ENCODE measurements around the gene HOXA7.

HOXA7 gene

DNA sequence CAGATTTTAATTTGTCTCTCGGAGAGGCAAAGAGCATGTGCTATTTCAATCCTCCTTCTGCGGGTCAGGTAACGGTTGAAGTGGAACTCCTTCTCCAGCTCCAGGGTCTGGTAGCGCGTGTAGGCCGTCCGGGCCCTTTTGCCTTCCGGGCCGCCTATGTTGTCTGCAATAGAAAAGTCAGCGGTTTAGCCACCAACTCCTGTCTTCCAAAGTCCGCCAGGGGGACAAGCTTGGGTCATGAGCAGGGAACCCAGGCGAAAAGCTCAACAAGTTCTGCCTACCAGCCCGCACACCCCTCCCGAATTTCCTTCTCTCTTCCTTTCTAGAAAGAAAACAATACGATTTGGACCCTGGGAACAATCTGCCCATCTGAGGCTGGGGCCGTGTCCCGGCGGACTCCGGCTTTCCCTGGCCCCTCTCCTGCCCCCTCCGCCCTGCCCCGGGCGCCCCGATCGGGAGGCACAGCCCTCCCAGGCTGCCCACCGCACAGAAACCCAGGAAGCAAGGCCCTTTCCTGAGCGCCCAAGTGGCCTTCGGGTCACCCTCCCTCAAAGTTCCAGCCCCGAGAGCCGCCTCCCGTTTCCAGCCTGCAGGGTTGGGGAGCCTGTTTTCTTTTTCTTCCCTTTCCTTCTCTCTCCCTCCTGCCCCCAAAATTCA is 14.4 kb downstream of the HOXA7 start:
- TF ChIP-seq ZNF274 (IDR thresholded peaks at IDR 0.05; ENCODE audit: low read depth, low read length): no peak
- H3K4me3 ChIP-seq (ENCODE audit: low read length): peak overlapping the region; percentile 59

DNA sequence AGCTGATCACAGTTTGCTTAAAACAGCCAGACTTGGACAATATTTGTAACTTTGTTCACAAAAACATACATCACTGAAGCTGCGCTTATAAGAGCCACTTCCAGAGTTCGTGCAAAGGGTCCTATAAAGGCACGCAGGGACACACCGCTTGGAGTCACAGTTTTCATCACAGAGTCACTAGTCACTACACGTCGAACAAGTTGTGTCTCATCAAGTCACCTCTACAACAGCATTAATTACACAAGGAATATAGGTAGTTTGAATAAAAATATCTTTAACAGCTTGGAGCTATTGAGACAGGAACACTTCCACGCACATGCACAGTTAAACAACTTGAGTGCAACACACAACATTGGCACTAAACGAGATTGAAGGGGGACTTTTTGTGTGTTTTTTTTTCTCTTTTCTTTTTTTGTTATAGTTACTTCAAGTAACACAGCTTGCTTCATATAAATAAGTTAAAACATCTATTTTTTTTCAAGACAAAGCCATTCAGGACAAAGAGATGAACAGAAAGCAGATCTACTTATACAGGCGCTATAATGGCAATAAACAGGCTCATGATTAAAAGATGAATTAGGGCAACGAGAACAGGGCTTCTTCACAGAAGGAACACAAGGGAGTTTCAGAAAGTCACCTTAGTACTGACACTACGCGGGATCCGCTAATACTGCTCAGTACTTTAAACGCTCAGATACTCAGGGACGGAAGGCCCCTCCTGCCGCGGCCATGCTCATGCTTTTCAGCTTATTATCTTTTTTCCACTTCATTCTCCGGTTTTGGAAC is 15.1 kb downstream of the HOXA7 start:
- TF ChIP-seq ZNF274 (IDR thresholded peaks at IDR 0.05; ENCODE audit: low read depth, low read length): no peak
- no peak overlapping the region for H3K4me3 ChIP-seq (ENCODE audit: low read length)

DNA sequence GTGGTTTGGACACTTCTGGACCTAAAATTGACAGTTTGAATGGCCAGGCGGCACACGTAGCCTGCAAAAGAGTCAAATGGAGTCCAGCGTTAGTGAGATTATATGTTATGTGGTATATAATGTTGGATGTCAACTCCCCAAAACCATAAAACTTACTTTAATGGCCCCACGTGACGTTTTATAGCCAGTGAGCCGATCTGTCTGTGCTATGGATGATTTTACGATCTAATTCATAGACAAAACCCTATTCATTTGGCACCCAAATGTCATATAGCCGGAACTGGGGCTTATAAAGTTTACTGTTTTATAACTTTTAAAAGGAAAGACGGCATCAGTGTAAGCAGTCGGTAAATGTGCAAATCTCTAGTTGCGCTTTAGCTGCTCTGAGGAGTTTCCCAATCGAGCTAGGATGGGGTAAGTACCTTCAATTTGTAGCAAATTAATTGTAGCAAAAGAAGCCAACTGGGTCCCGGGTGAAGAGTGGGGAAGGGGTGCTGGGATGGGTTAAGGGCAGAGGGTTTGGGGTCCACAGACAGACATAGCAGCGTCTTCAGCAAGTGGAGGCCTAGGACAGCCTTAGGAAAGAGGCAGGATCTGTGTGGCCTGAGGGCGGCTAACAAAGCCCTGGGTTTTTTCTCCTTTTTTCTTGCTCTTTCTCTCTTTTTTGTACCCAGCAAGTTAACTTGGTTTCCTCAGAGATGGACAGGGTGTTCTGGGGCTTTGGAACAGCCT is 16.2 kb downstream of the HOXA7 start:
- no peak for TF ChIP-seq ZNF274 (IDR thresholded peaks at IDR 0.05; ENCODE audit: low read depth, low read length)
- H3K4me3 ChIP-seq (ENCODE audit: low read length): no peak overlapping the region

DNA sequence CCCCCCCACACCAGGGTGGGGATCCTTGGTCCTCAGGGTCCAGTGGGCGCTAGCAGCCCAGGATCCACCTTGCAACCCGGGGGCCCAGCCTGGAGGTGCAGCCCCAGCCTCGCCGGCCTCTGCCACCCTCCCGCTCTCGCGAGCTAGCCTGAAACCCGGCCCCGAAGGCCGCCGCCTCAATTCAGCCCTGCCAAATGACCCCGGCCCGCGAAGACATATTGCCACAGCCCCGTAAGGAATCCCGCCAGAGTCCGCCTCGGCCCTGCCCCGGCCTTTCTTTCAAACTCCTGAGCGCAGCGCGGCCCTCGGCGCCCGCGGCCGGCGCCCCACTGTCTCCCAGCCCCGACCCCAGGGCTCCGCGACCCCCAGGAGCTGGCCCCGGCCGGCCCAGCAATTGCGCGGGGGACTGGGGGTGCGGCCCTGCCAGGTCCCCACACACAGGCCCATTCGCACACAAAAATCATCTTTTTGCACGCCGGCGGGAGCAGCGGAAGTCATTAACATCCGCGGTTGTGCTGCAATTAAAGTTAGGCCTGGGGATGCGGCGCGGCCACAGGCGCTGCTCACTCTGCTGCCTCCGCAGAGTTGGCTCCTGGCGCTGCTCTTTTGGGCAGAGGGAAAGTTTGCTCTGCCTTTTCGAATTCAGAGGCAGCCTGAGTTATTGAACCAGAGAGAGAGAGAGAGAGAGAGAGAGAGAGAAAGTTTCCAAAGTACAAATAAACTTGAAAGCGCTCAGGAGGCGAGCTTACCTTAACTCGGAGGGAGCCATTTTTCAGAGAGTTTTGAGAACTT is 16.9 kb downstream of the HOXA7 start:
- no peak for TF ChIP-seq ZNF274 (IDR thresholded peaks at IDR 0.05; ENCODE audit: low read depth, low read length)
- no peak overlapping the region for H3K4me3 ChIP-seq (ENCODE audit: low read length)

DNA sequence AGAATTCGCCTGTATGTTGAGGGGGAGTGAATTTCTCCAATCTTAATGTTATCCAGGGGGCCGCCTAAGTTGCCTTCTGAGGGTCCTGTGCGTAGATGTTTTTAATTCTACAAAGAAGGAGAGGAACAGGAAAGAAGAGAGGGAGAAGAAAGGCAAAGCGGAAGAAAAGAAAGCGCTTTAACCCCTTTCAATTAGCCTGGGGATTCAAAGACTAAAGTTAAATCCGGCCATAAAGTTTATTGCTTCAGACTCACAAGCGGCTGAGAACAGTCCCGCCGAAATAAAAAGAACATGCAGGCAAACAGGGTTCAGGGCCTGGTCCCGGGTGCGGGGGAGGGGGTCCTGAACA is 17.5 kb downstream of the HOXA7 start:
- no peak for TF ChIP-seq ZNF274 (IDR thresholded peaks at IDR 0.05; ENCODE audit: low read depth, low read length)
- H3K4me3 ChIP-seq (ENCODE audit: low read length): no peak overlapping the region

DNA sequence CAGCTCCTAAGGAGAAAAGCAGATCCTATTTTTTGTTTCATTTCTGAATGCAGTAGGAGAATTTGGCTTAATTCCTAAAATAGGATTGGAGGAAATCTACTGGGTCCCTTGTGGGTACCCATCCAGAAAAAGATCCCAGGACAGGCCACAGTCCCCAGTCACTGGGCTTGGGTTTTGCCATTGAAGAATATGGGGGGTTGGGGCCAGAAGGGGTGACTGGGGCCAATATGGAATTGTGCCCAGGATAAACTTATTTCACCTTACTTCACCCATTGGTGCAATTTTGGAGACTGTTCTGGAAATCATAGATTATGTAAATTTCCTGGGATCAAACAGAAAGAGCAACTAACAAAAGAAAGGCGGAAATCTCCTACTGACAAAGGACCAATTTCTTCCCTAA is 18.0 kb downstream of the HOXA7 start:
- H3K4me3 ChIP-seq (ENCODE audit: low read length): no peak overlapping the region
- TF ChIP-seq ZNF274 (IDR thresholded peaks at IDR 0.05; ENCODE audit: low read depth, low read length): no peak

DNA sequence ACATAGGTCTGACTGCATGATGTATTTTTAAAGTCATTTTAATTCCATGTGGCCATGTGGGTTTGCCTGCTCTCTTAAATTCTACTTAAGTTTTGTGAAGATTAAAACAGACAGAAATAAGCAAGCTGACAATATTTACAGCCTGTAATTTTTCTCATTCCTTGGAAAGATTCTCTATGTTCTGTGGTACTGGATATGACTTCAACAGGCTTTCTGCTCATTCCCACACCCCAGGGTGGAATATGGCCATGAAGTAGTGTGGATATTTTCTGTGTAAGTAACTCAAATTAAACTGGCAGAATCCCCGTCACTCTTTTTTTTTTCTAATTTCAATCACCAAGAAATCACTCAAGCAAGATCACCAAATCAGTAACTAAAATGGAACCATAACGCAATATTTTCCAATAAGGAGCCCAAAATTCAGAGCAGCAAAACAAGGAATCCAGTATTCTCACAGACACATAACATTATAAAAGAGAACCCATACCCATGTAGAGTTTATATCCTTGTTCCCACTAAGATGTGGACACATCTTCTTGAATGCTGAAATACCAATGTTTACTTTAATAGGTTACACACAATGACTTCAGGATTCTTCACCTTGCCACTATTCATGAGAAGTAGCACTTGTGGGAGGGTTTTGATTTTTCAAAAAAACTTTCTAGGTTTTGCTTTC is 18.7 kb downstream of the HOXA7 start:
- H3K4me3 ChIP-seq (ENCODE audit: low read length): no peak overlapping the region
- TF ChIP-seq ZNF274 (IDR thresholded peaks at IDR 0.05; ENCODE audit: low read depth, low read length): no peak

DNA sequence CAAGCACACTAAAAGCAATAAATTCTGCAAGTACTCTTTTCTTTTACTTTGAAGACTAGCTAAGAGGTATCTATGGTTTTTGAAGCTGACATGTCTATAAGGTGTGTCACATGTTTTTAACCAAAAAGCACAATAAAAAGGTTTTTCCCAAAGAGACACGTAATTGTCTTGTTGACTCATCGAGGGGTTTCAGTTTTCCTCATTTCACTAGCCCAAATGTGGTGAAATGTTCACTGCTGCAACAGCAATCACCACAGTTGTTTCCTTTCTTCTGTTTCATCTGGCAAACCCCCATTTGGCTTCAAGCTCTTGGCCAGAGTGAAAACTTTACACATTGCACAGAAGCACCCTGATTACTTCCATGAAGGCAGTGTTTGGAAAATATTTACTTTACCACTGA is 22.1 kb downstream of the HOXA7 start:
- TF ChIP-seq ZNF274 (IDR thresholded peaks at IDR 0.05; ENCODE audit: low read depth, low read length): no peak
- no peak overlapping the region for H3K4me3 ChIP-seq (ENCODE audit: low read length)

DNA sequence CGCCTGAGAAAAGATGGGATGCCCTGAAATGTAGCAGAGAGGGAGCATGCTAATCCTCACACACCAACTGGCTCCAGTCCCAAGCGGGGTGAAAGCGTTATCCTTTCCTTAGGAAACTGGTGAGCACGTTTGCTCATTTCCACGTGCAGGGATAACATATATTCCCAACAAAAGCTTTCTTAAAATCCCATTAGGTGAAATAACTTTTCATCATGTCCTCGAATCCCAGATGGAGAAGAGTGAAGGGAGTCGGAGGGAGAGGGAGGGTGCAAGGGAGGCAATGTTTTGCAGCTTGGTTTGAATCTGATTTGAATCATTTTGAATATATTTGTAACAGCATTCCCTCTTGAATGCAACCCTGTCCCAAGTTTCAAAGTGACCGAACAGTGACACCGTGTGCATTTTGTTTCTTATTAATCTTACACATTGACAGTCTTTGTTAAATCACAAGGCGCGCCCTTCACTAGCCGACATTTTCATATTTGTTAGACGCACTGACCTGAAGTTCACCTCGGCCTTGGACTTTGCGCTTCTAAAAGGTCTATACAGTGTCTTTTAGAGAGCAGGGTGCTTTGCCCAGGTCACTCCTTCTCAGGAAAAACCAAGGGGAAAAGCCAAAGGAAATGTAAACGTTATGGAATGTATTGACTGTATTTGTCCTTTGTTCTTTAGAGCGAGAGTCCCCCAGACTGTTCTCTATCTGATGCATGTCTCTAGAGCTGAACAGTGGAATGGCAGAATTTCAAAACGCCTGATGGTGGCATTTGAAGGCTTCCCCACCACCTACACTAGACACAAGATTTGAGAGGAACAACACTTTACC is 22.9 kb downstream of the HOXA7 start:
- H3K4me3 ChIP-seq (ENCODE audit: low read length): no peak overlapping the region
- no peak for TF ChIP-seq ZNF274 (IDR thresholded peaks at IDR 0.05; ENCODE audit: low read depth, low read length)

DNA sequence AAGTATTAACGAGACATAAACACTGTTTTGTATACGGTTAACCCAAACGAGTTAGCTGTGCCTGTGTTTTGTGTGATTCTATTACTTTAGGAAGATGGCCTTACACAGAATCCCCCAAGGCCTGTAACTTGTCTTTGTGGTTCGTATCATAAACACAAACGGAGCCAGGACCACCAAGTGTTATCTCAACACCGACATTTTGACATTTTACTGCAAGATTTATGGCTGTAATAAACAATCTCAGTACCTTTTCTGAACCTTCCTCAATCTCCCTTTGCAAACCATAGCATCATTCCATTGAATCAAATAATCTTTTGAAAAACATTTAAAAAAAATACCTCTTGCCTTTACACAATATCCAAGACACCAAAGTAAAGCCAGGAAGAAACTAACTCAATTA is 23.5 kb downstream of the HOXA7 start:
- no peak for TF ChIP-seq ZNF274 (IDR thresholded peaks at IDR 0.05; ENCODE audit: low read depth, low read length)

DNA sequence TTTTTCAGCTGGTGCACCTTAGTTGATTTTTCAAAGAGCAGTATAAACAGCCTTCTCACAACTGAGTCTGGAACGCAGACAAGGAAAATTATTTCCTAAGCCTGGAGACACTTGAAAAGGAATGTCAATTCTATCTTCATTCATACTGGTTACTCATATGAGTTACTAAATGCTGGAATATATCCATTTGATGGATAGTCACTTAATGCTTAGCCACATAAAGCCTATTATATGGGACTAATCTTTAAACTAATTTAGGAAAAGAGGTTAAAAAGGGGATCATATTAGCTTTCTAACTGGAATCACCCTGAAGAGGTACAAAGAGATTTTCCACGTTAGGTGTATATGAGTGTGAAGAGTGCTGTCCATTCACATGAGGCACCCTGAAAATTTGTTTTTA is 24.3 kb downstream of the HOXA7 start:
- TF ChIP-seq ZNF274 (IDR thresholded peaks at IDR 0.05; ENCODE audit: low read depth, low read length): no peak
- H3K4me3 ChIP-seq (ENCODE audit: low read length): no peak overlapping the region

More for the DNA sequence above, 23.5 kb downstream of the HOXA7 start:
- no peak overlapping the region for H3K4me3 ChIP-seq (ENCODE audit: low read length)

DNA sequence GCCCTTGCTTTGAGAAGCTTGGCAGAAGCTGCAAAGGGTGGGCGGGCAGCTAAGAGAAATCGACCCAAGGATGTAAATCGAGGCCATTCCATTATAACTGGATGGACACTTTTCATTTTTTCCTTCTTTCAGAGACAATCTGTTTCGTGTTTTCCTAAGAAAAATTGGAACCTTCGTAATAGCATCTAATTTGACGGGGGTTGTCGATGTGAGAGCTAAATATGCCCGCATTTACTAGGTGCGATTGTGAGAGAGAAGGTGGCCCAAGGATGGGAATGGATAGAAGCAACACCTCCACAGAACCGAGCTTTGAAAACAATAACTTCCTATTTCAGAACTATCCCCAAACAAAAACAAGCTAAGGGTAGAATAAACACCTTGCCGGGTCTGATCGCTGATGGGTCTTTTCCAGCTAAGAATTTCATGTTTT is 25.1 kb downstream of the HOXA7 start:
- no peak overlapping the region for H3K4me3 ChIP-seq (ENCODE audit: low read length)
- TF ChIP-seq ZNF274 (IDR thresholded peaks at IDR 0.05; ENCODE audit: low read depth, low read length): no peak
